Transverse colon (tissue), 3 donors: Measurements from ENCODE around the gene ZNF429.

Experiments used
- CTCF ChIP-seq, 5 experiments: fragments of 200-600 bp in 3 of 5; fragments of 450-650 bp in 2 of 5; sonication (generic) in 3 of 5; IDR thresholded peaks; 1 replicate in 2 of 5; 2 replicates in 3 of 5; pipeline ENCODE4 v1.5.1; 2016 to 2017; ENCODE audit warnings: antibody characterized with exemption in 5 of 5, inconsistent platforms in 3 of 5, mild to moderate bottlenecking in 2 of 5, moderate library complexity in 1 of 5
- EP300 ChIP-seq: sonication (generic); formaldehyde crosslinking; IDR thresholded peaks from one replicate; pipeline ENCODE4 v1.6.1; 2017; ENCODE audit warnings: antibody characterized with exemption, low read depth
- POLR2A ChIP-seq: fragments of 450-650 bp; IDR thresholded peaks from one replicate; pipeline ENCODE4 v1.6.1; 2016; ENCODE audit warnings: antibody characterized with exemption, mild to moderate bottlenecking, moderate library complexity

DNA sequence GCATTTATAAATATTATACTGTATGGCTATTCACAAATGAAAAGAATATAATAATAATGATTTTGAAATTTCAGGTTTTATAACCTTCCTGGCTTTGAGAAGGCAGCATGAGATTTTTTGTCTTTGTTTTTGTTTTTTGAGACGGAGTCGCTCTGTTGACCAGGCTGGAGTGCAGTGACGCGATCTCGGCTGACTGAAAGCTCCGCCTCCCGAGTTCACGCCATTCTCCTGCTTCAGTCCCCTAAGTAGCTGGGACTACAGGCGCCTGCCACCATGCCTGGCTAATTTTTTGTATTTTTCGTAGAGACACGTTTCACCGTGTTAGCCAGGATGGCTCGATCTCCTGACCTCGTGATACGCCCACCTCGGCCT is 64.1 kb downstream of the ZNF429 start:
- TF ChIP-seq EP300: no peak
- no peak for TF ChIP-seq CTCF (IDR thresholded peaks at IDR 0.05)
- no peak for TF ChIP-seq POLR2A
